Gastrocnemius medialis (tissue), 4 donors: ENCODE data around the gene PTPRR. TPM values are rescaled to one million over a fixed set of nuclear protein-coding genes. Genes with fewer than 3 reads are reported as not detected.

ENCODE experiments used
- ATAC-seq, 2 donors: fragments of 150-250 bp; one replicate each; pipeline ENCODE4 v1.9.1; 2016
- DNase-seq, 2 donors: peaks; one replicate each; pipeline ENCODE4 v3.0.0-alpha.2; 2019
- H3K27ac ChIP-seq, 4 donors: fragments of 200-600 bp; sonication (generic); 1 replicate in 1 of 4; 2 replicates in 3 of 4; pipeline ENCODE4 v1.5.1; 2016 to 2018; ENCODE audit warnings: mild to moderate bottlenecking in 2 of 4, moderate library complexity in 1 of 4
- H3K27me3 ChIP-seq, 3 donors: fragments of 200-600 bp; sonication (generic) in 2 of 3; 1 replicate in 1 of 3; 2 replicates in 2 of 3; pipeline versions ENCODE4 v1.5.1 to v1.6.0; 2016 to 2019; ENCODE audit warnings: mild to moderate bottlenecking in 1 of 3, moderate library complexity in 1 of 3
- H3K36me3 ChIP-seq, 2 donors: fragments of 200-600 bp; sonication (generic) in 1 of 2; one replicate each; pipeline ENCODE4 v1.5.1; 2017 to 2018
- H3K4me1 ChIP-seq, 2 donors: fragments of 200-600 bp; sonication (generic) in 1 of 2; one replicate each; pipeline ENCODE4 v1.5.1; 2016 to 2017; ENCODE audit warnings: mild to moderate bottlenecking in 2 of 2
- H3K4me3 ChIP-seq, 4 donors: fragments of 200-600 bp; sonication (generic) in 3 of 4; 1 replicate in 1 of 4; 2 replicates in 3 of 4; pipeline ENCODE4 v1.5.1; 2016 to 2019; ENCODE audit warnings: mild to moderate bottlenecking in 2 of 4
- H3K9me3 ChIP-seq, 3 donors: fragments of 200-600 bp; sonication (generic) in 2 of 3; 1 replicate in 1 of 3; 2 replicates in 2 of 3; pipeline ENCODE4 v1.5.1; 2016 to 2019
- CTCF ChIP-seq, 5 experiments: fragments of 450-650 bp in 3 of 5; fragments of 200-600 bp in 2 of 5; sonication (generic) in 2 of 5; IDR thresholded peaks in 4 of 5; conservative IDR thresholded peaks in 1 of 5; 1 replicate in 4 of 5; 2 replicates in 1 of 5; pipeline ENCODE4 v1.5.1; 2016 to 2019; ENCODE audit warnings: antibody characterized with exemption in 5 of 5, mild to moderate bottlenecking in 3 of 5, moderate library complexity in 3 of 5
- POLR2A ChIP-seq, 2 donors: fragments of 450-650 bp; IDR thresholded peaks; one replicate each; pipeline ENCODE4 v1.6.1; 2017; ENCODE audit warnings: antibody characterized with exemption in 2 of 2, mild to moderate bottlenecking in 2 of 2, moderate library complexity in 2 of 2
- in situ Hi-C, 4 donors: fragments of 200-750 bp; cut with MboI; loops; one replicate each; pipeline versions ENCODE4 v1.15.0 to v1.8.0; 2017; ENCODE audit warnings: low sequenced_read_pairs in 4 of 4
- intact Hi-C: fragments of 100-400 bp; cut with DNase I; formaldehyde crosslinking; loops from one replicate; pipeline ENCODE4 v1.15.1; 2023; ENCODE audit warnings: low total_unique reads
- total RNA-seq, 4 donors: library from RNA; depleted of rRNA; stranded (reverse); fragments of >200 nt; gene quantifications; one replicate each; pipeline versions ENCODE4 v1.1.0 to v1.2.3, GENCODE V29; 2016

Gene PTPRR
- total RNA-seq, 4 donors from 2014 or later = 0.18 to 0.20 TPM; not detected in 2

- H3K4me3 ChIP-seq = no peak overlapping the region
- no peak for TF ChIP-seq CTCF (IDR thresholded peaks at IDR 0.05 in 4 of 5, conservative IDR thresholded peaks at IDR 0.05 in 1 of 5)
- TF ChIP-seq POLR2A (IDR thresholded peaks at IDR 0.05) = no peak
- intact Hi-C loops = no loop called here
- H3K27me3 ChIP-seq = no peaks in the 10 kb centered on the region
- H3K4me1 ChIP-seq = no peaks in the 10 kb centered on the region
- no peaks in the 10 kb centered on the region for H3K9me3 ChIP-seq
- no peaks in the 10 kb centered on the region for H3K36me3 ChIP-seq
- DNase-seq (no peak), ATAC-seq (no peak)
- in situ Hi-C loops = no loop called here
- H3K27ac ChIP-seq = no peak overlapping the region
Observed at GRCh38 chr12:70876952-70877351, 43.6 kb downstream of the PTPRR start.

- in situ Hi-C loops = no loop called here
- no peak for ATAC-seq
- Histone ChIP-seq H3K27me3 (no peaks in the 10 kb centered on the region), H3K4me3 (no peak overlapping the region), H3K9me3 (no peaks in the 10 kb centered on the region), H3K4me1 (no peaks in the 10 kb centered on the region), H3K27ac (no peak overlapping the region), H3K36me3 (no peaks in the 10 kb centered on the region)
- intact Hi-C loops = no loop called here
- DNase-seq = no peak
- no peak for TF ChIP-seq POLR2A (IDR thresholded peaks at IDR 0.05)
- TF ChIP-seq CTCF (IDR thresholded peaks at IDR 0.05 in 4 of 5, conservative IDR thresholded peaks at IDR 0.05 in 1 of 5) = no peak
Observed at GRCh38 chr12:70875628-70876027, 44.9 kb downstream of the PTPRR start.

GRCh38 chr12:70854881-70855568, 65.5 kb downstream of the PTPRR start:
- Histone ChIP-seq H3K36me3 (no peaks in the 10 kb centered on the region), H3K4me1 (no peaks in the 10 kb centered on the region), H3K27ac (no peak overlapping the region), H3K27me3 (no peaks in the 10 kb centered on the region), H3K4me3 (no peak overlapping the region), H3K9me3 (no peaks in the 10 kb centered on the region)
- TF ChIP-seq CTCF (IDR thresholded peaks at IDR 0.05 in 4 of 5, conservative IDR thresholded peaks at IDR 0.05 in 1 of 5) = no peak
- TF ChIP-seq POLR2A (IDR thresholded peaks at IDR 0.05) = no peak
- intact Hi-C loops (no loop called here), in situ Hi-C loops (no loop called here)
- DNase-seq (no peak), ATAC-seq (no peak)

- Histone ChIP-seq H3K4me1 (no peaks in the 10 kb centered on the region), H3K36me3 (no peaks in the 10 kb centered on the region), H3K9me3 (no peaks in the 10 kb centered on the region), H3K4me3 (no peak overlapping the region), H3K27ac (no peak overlapping the region), H3K27me3 (no peaks in the 10 kb centered on the region)
- no peak for DNase-seq
- ATAC-seq = no peak
- intact Hi-C loops = no loop called here
- TF ChIP-seq CTCF (IDR thresholded peaks at IDR 0.05 in 4 of 5, conservative IDR thresholded peaks at IDR 0.05 in 1 of 5) = no peak
- TF ChIP-seq POLR2A (IDR thresholded peaks at IDR 0.05) = no peak
- in situ Hi-C loops = no loop called here
Observed at GRCh38 chr12:70854138-70854537, 66.4 kb downstream of the PTPRR start.

GRCh38 chr12:70853326-70853725, 67.2 kb downstream of the PTPRR start:
- Histone ChIP-seq H3K4me3 (no peak overlapping the region), H3K4me1 (no peaks in the 10 kb centered on the region), H3K9me3 (no peaks in the 10 kb centered on the region), H3K27me3 (no peaks in the 10 kb centered on the region), H3K36me3 (no peaks in the 10 kb centered on the region), H3K27ac (peak overlapping the region in 1 of 4 donors; percentile 18)
- in situ Hi-C loops (no loop called here), intact Hi-C loops (no loop called here)
- ATAC-seq = peak; percentile 39 to 78
- DNase-seq = peak; percentile 14 to 17
- TF ChIP-seq POLR2A (IDR thresholded peaks at IDR 0.05) (no peak), CTCF (IDR thresholded peaks at IDR 0.05 in 4 of 5, conservative IDR thresholded peaks at IDR 0.05 in 1 of 5) (no peak)
